Measurements from ENCODE around the gene ZDHHC9.

The ZDHHC9 gene

DNA sequence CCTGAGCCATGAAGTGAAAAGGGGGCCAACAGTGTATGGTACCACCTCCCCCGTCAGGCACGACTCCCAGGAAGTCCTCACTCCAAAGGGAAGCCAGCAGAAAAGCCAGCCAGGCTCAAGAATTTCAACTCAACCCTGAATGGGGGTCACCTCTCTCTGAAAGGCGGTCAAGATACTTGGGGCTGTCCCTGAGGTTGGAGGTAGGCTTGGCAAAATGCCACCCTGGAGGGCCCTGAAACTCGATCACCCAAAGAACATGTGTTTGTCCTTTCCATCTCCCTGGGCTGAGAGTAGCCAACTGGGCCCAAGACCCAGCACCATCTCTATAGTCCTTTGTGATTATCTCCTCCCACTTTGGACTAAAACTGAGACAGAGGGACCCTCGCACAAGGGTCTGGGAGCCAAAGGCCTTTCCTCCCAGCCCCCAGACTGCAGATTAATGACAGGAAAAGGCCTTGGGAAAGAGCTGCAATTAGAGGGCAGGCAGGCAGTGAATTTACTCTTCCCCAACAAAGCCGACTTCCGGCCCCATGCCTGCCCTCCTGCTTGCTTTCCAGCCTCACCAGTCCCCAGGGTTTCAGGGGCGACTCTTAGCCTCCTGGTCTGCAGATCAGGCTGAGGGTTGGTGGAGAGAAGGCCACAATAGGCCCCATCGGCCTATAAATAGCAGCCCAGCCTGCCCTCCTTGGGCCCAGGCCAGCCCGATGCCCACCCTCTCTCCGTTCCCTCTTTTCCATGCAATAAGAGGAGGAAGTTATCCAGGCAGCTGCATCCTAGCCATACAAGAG lies 58.3 kb downstream of the ZDHHC9 start:
- DNase-seq = no peak

DNA sequence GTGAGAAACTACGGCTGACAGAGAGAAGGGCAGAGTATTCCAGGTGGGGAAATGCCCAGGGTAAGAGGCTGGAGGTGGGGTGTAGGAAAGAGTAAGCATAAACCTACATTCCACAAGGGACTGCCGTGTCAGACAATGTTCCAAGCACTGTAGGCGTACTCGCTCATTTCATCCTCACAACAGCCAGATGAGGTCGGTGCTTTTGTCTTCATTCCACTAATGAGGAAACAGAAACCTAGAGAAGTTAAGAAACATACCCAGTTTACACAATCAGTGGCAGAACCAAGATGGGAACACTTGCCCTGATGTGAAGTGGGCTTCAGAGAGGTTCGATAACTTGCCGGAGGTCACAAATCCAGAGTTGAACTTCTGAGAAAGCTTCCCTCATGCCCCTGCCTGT lies 59.3 kb downstream of the ZDHHC9 start:
- no peak for DNase-seq

DNA sequence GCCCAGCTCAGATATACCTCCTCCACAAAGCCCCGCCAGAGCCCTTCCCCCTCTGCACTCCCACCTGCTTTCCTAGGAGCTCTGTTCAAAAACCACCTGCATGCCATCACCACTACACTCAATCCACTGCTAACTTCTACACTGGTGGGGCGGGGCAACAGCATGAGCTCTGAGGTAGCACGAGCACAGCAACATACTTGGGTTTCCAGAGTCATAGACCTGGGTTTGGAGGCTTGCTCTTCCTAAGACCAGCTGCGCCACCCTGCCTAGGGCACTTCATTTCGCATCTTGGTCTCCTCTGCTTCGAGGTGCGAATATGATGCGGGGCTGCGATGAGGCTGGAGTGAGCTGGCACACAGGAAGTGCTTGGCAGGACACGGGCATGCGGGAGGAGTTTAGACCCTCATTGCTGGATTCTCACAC lies 60.4 kb downstream of the ZDHHC9 start:
- no peak for DNase-seq

DNA sequence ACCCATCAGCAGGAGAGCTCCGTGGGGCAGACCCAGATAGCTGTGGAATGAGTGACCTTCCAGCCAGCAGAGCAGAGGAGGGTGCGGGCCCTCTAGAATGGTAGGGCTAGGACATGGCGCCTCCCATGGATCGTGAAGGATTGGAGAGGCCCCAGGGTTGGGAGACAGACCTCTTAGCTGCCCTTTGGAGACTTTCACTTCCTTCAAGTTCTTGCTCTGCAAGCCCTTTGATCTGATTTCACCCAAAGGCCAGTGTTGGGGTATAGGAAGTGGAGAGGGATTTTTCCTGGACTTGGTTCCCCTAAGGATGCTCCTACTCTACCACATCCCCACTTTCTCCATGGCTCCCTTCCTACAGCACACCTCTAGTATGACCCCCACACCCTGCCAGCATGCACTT lies 61.0 kb downstream of the ZDHHC9 start:
- DNase-seq = no peak

DNA sequence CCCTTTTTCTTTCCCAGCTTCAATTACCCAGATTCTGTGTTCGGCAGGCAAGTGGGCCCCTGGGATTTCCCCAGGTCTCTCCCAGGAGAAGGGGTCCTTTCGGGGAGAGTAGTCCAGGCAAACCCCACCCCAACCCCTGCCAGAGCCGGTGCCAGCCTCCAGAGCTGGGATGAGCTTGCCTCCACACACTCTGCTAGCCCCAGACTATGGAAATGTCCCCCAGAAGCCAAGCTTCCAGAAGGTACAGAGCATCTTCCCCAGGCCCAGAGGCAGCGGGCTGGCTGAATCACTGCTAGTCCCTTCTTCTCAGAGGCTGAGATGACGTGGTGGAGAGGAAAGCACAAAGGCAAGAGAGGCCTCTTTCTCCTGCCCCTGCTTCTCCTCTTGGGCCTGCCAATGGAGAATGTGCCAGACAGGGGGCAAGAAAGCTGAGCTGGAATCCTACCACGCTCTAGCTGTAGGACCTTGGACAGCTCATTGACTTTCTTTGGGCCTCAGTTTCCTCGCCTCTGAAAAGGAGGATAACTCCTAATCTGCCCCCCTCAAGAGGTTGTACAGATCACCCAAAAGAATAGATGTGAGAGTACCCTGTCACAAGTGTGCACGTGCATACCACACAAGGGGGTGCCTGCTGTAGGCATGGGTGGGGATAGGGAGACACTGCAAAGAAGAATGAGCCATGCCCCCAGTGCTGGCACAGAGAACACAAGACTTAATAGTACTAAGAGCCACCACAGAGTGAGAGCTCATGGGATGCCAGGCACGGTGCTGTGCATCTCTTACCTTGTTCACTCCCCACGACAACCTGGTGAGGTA lies 61.8 kb downstream of the ZDHHC9 start:
- DNase-seq = no peak

DNA sequence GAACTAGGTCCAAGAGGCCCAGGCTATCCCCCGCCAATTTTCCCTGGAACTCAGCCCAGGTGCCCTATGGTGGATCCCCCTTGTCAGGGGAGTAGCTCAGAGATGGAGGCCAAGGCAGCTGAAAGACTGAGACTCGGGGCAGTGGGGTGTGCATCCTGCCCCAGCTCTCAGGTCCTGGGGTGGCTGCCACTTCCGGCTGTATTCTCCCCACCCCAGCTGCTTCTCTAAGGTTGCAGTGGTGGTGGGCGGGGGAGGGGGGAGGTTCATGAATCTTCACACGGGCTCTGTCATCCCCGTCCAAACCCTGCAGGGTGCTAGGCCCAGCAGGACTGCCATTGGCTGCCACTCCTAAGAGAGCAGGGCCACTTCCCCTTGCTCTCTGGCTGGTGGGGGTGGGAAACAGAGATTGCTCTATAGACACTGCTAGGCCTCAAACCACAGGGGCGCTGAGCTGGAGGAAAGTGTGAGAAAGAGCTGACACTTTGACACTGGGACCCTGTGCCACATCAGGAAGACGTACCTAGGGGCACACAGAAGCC lies 62.5 kb downstream of the ZDHHC9 start:
- peak; percentile 80 for DNase-seq

DNA sequence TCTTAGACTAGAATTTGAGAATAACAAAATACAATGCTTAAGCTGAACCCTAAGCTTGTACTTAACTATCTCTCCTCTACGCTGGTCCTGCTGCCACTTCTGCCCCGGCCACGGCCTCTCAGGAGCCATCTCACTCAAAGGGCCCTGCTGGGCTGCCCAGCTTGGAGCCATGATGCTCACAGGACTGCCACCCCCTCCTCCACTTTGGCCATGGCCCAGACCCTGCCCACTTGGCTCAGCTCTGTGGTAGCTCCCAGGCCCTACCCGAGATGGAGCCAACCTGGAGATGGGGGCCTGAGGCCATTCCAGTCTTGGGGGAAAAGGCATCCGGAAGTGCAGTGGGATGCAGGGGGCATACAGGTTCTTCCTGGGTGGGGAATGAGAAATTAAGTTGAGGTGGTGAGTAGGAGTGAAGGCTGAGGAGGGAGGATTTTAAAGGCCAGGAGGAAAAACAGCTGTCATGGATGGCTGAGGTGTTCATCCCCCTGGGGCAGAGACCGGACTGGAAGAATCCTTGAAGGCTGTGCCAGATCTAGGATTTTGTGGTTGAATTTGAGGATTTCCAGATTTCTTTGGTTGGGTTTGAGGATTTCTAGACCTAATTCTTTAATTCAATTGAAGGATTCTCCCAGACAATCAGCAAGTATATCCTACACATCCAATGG lies 63.1 kb downstream of the ZDHHC9 start:
- no peak for DNase-seq

DNA sequence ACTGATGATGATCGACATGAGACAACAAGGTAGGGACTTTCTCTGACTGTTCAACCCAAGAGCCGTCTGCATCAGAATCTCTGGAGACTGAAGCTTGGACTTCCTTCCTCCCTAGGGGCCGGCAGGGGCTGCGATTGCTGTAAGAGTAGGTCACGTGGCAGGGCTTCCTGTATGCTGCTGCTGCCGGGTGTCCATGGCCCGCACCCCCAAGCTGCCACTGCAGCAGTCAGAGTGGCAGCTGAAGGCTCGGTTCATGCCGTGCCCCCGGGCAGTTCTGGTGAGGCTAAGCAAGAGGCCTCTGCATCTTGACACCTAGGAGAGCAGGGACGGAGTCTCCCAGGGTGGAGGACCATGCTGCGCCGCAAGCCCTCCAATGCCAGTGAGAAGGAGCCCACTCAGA lies 63.9 kb downstream of the ZDHHC9 start, which contains the start of gene SASH3:
Gene SASH3, plus strand, starts transcription at position 203 of the 400 bp plus-strand sequence. Its CDS starts 149 bp downstream, at position 352.
- DNase-seq = peak; percentile 65

DNA sequence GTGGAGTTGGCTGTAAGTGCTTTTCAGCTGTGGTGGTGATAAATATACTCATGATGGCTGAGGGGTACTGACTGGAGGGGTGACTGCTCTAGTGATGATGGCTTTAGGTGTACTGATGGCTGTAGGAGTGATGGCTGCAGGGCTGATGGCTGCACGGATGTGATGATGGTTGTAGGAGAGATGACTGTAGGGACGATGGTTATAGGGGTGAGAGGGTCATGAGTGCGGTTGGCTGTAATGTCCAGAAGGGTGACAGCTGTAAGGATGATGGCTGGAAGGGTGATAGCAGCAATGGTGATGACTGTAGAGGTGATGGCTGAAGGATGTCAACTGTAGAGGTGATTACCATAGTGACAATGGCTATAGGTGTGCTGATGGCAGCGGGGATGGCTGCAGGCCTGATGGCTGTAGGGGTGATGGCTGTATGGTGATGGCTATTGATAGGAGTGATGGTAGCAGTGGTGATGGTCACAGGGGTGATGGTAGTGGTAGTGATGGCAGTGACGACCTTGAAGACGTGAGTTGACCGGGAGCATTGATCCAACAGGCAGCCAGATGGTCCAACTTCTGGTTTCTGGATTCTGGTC lies 64.5 kb downstream of the ZDHHC9 start:
- no peak for DNase-seq

DNA sequence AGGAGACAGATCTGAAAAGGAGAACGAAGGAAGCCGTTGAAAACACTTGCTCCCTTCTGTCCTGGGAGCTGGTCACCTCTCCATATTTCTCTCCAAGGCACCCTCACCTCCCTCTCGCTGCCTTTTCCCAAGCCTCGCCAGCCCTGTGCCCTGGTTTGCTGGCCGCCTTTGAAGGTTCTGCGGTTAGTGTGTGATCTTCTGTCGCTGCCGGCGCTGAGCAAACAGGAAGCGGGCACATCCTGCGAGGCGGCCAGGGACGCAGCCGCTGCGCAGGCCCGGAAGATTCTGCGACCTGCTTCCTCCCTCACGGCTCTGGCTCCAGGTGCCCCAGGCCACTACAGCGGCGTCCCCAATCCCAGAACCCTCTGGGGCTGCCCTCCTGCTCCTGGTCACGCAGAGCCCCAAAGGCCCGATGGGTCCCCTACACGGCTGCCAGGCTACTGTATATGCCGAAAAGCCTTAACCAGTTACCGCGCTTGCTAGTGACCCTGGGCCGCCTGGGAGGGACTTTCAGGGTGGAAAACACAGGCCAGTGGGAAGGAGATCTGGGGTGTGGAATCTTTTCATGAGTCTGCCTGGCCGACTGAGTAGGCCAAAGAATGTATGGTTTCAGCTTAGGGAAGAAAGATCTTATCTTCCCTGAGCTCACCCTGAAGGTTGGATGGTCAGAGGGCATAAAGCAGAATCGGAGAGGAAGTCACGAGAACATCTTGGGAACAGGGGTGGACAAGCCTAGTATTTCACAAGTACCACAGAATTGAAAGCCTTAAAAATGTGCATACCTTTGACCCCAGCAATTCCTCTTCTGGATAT lies 66.3 kb downstream of the ZDHHC9 start:
- peak; percentile 80 for DNase-seq

DNA sequence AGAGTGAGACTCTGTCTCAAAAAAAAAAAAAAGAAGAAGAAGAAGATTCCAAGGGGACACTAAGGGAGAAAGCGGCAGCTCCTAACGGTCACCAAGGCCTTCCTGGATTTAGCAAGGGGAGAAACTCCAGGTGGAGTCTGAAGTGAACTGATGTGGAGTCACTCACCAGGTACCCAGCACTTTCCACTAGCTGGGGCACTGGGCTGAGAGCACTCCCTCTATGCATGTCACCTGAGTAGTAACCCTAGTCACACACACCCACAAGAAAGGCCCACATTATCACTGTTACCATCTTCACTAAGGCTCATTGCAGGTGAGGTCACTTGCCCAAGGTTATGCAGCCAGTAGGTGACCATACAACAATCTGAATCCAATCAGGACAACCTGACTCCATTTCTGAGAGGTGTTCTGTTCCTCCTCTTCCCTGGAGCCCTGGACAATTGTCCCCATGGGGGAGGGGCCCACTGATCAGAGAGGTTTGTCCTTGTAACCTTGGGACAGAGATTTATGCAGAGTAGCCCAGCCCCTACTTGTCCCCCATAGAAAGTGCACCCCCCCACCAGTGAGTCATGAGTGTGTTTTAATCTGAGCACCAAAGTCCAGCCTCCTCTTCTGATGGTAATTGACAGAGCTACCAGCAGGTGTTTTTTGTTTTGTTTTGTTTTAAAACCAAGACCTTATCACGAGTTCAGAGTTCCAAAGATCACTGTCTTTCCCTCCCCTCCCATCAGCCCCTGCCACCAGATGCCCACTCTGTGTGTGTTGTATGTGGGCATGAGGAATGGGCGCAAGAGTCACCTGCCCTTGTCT lies 69.8 kb downstream of the ZDHHC9 start:
- DNase-seq = no peak

DNA sequence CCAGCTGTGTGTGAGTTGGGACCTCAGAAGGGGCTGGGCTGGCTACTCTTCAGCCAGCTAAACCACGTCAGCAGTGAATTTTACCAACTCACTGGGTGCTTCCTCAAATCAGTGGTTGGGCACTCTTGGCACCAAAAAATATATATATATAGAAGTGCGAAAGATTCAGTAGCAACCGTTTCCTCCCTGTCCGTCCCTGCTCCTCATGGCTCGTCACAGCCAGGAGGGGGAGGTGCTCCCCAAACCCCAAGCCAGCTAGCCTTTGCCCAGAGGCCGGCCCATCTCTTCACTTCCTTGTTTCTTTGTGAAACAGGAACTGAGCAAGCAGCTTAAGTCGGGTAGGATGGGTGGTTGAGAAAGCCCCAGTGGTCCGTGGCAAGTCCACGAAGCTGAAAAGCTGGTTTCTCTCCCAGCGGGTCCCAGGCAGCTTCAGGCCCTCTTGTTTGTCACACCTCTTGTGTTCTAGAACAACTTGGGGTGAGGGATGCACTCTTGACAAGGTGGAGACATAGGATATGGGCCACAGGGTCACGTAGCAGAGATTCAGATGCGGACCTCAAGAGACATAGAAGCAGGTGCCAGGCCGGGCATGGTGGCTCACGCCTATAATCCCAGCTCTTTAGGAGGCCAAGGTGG lies 70.8 kb downstream of the ZDHHC9 start:
- peak; percentile 31 for DNase-seq

DNA sequence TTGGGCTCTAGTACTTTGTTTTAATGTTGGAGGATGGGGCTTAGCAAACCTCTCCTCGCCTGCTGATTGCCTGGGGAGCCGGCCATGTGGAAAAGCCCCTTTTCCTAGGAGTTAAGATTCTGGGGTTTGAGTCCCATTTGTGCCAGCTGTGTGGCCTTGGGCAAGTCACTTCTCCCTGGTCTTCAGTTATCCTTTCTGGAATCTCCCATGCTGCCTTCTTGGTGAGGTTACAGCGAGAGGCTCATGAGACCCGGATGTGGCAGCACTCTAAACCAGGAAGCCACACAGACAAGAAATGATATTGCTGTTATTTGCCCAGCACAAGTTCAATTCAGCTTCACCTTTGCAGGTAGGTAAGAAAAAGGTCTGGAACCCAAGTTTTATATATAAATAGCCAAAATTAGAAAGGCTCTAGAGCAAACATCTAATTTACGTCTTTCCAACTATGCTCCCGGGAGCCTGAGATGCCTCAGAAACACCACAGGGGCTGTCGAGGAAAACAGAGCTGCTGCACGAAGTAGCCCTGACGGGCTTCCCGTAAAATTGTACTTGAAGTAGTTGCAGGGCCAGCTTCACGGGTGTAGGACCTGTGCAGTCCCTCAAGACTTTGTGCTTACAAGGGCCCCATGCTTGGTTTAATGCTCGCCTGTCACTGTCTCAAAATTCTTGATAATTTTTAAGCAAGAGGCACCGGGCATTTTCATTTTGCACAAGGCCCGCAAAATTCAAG lies 72.3 kb downstream of the ZDHHC9 start:
- DNase-seq = peak; percentile 53

DNA sequence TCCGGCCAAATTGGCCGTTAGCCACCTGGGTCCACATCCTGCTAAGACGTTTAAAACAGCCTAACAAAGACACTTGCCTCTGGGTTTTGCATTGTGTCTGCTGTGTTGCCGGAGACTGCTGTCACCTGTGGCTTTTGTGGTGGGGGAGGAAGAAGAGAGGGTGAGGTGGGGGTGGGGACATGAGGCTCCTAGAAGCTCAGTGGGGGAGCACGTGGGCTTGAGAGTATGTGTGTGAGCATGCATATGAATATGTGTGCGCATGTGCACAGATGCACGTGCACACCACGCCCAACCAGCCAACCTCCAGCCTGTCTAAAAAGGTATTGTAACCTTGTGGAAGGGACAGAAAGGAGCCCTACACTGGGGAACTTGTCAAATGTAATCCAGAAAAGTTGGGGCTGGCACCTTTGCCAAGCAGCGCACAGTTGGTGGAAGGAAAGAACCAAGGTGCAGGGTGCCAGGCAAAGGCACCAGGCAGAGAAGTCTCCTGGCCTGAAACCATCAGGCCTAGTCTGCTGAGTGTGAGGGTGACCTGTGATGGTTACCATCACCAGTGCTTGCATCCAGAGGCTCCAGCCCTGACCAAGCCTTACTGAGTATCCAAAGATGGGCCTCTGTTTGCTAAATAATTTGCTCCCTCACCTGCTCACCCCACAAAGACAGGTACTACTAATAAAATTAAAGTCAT lies 74.1 kb downstream of the ZDHHC9 start:
- peak; percentile 81 for DNase-seq

DNA sequence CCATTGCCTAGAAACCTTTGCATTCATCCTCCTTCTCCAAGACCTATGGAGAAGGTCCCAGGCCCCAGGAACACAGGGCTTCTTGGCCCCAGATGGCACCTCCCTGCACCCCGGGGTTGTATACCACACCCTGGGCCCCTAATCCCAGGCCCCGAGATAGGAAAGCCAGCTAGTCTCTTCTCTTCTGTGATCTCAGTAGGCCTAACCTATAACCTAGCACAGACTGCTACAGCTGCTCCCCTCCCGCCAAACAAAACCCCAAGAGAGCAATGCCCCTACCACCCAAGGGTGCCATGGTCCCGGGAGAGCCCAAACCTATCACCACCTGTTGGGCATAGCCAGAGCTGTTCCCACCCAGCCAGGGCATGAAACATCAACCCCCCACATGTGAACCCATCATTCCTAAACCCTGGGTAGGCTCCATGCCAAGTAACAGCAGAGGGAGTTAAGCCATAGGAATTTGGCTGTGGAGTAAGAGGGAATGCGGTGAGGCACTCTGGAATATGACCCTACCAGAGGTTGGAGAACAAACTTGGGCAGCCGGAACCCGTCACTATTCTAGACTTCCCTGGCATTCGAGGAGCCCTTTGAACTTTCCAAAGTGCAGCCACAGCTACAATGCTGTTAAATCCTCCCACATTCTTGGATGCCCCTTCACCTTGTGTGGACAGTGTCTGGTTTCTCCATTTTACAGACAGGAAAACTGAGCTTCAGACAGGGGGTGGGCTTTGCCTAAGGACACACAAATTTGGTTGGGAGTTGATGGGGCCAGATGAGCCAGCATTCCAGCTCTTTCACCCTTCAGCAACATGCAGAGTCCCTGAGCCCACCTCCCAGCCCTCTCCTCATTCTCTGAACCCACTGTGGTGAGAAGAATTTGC lies 74.9 kb downstream of the ZDHHC9 start:
- DNase-seq = no peak

DNA sequence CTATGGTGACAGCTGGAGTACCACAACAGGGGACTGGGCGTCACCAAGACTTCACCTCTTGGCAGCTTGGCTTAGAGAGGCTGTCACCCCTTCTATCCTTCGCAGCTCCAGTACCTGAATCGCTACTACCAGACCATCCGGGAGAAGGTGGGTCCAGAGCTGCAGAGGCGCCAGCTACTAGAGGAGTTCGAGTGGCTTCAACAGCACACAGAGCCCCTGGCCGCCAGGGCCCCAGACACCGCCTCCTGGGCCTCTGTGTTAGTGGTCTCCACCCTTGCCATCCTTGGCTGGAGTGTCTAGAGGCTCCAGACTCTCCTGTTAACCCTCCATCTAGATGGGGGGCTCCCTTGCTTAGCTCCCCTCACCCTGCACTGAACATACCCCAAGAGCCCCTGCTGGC lies 75.5 kb downstream of the ZDHHC9 start:
- no peak for DNase-seq

DNA sequence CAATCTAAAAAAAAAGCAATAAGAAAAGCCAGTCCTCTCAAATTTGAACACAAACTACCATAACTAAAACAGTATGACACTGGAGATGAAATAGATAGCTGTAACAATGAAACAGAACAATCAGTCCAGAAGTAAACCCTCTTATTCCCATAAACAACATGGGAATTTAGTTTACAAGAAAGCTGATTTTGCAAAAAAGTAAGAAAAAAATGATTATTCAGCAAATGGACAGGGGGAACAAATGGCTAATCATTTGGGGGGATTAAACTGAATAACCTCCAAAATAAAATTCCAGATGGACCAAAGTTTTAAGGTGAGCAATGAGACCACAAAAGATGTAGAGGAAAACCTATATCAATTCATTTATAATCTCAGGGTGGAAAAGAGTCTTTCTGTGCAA lies 80.0 kb downstream of the ZDHHC9 start:
- DNase-seq = no peak

DNA sequence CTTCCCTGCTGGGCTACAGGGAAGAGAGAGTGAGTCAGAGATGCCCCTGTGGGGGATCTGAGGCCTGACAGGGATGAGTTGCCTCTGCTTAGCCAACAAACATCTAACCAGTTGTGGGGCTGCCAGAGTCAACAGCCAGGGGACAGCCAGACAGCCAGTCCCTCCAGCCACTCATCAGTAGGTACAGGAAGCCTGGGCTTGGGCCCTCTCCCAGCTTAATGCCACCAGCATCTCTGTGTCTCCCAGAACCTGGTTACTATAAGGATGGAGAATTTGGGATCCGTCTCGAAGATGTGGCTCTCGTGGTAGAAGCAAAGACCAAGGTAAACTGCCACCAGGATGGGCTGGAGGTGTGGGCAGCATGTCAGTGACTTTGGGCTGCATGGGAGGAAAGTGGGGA lies 81.2 kb downstream of the ZDHHC9 start:
- DNase-seq = no peak
